SK-N-SH treated with all-trans-retinoic acid at 6 μM for 48 hours (cell line): ENCODE data around the gene GRID1.

Experiments used
- ARNTL ChIP-seq: fragments of 450-650 bp; formaldehyde crosslinking; IDR thresholded peaks from 2 replicates; pipeline ENCODE4 v1.5.0; 2020; ENCODE audit warnings: low read depth, mild to moderate bottlenecking, moderate library complexity, borderline replicate concordance
- PATZ1 ChIP-seq: fragments of 250-450 bp; sonication (Bioruptor Pico); IDR thresholded peaks from 2 replicates; pipeline ENCODE4 v1.8.0; 2020; ENCODE audit warnings: mild to moderate bottlenecking, moderate library complexity, borderline replicate concordance
- TOX ChIP-seq: fragments of 250-450 bp; sonication (Bioruptor Pico); IDR thresholded peaks from 2 replicates; pipeline ENCODE4 v1.8.0; 2021; ENCODE audit warnings: mild to moderate bottlenecking, moderate library complexity, borderline replicate concordance
- ZC3H10 ChIP-seq: fragments of 250-450 bp; sonication (Bioruptor Pico); IDR thresholded peaks from 2 replicates; pipeline ENCODE4 v1.5.1; 2021; ENCODE audit warnings: mild to moderate bottlenecking, moderate library complexity
- ZFP3 ChIP-seq: fragments of 250-450 bp; sonication (Bioruptor Pico); IDR thresholded peaks from 2 replicates; pipeline ENCODE4 v1.5.0; 2020; ENCODE audit warnings: mild to moderate bottlenecking, moderate library complexity
- ZFP30 ChIP-seq: fragments of 450-650 bp; formaldehyde crosslinking; IDR thresholded peaks from 2 replicates; pipeline ENCODE4 v1.5.0; 2022; ENCODE audit warnings: mild to moderate bottlenecking, moderate library complexity
- TF ChIP-seq, protein P1 (sequence below): fragments of 250-450 bp; sonication (Bioruptor Pico); IDR thresholded peaks from 2 replicates; pipeline ENCODE4 v1.5.1; 2021; ENCODE audit warnings: mild to moderate bottlenecking, moderate library complexity

DNA sequence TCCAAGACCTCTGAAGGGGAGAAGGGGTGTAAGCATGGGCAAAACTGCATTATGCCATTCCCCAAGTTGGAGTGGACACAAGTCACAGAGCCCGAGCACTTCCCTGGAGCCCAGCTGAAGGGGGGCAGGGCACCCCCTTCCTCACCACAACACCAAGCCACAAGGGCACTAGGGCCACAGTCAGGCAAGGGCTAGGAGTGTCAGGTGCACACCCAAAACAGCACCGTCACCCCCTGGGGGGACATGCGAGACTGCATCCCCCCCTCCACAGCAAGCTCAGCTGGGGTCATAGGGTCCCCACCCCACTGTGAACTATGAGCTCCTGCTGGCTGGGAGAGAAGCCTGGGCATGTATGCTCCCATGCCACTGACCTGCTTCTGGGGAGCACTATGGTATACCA, 143.9 kb downstream of the GRID1 start:
- TF ChIP-seq, protein P1, sequence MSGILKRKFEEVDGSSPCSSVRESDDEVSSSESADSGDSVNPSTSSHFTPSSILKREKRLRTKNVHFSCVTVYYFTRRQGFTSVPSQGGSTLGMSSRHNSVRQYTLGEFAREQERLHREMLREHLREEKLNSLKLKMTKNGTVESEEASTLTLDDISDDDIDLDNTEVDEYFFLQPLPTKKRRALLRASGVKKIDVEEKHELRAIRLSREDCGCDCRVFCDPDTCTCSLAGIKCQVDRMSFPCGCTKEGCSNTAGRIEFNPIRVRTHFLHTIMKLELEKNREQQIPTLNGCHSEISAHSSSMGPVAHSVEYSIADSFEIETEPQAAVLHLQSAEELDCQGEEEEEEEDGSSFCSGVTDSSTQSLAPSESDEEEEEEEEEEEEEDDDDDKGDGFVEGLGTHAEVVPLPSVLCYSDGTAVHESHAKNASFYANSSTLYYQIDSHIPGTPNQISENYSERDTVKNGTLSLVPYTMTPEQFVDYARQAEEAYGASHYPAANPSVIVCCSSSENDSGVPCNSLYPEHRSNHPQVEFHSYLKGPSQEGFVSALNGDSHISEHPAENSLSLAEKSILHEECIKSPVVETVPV (CRISPR knock-in tag), result no peak
- TF ChIP-seq ZFP30 (CRISPR knock-in tag) (no peak), TOX (CRISPR knock-in tag) (no peak), ZC3H10 (no peak), ZFP3 (CRISPR knock-in tag) (no peak), PATZ1 (CRISPR knock-in tag) (no peak), ARNTL (CRISPR knock-in tag) (no peak)
